Psoas muscle (tissue), 8 donors: ENCODE data around the gene ANKRD6. TPM values are rescaled to one million over a fixed set of nuclear protein-coding genes. Genes with fewer than 3 reads are reported as not detected.
"Not testable (repeated sequence)": the region's sequence is repeated elsewhere in the genome, so short reads cannot be mapped to it uniquely, and the experiment has no call there.

Source experiments
- ATAC-seq, 4 donors: fragments of 200-7000 bp; cut with Tn5 transposase; one replicate each; pipeline ENCODE4 v1.9.1; 2020; ENCODE audit warnings: moderate library complexity in 3 of 4, mild to moderate bottlenecking in 2 of 4
- DNase-seq, 2 donors: peaks; one replicate each; pipeline ENCODE4 v3.0.0-alpha.2; 2020
- H3K27ac ChIP-seq: fragments of 200-600 bp; one replicate; pipeline ENCODE4 v1.8.0; 2022
- H3K27me3 ChIP-seq, 3 donors: fragments of 200-600 bp in 1 of 3; one replicate each; pipeline versions ENCODE4 v1.6.1 to v1.8.0; 2013 to 2022; ENCODE audit warnings: low read length in 2 of 3, mild to moderate bottlenecking in 2 of 3, moderate library complexity in 1 of 3; ENCODE audit not compliant: insufficient read depth in 3 of 3
- H3K36me3 ChIP-seq, 2 donors: fragments of 200-600 bp in 1 of 2; one replicate each; pipeline versions ENCODE4 v1.6.1 to v1.8.0; 2013 to 2022; ENCODE audit warnings: low read depth in 1 of 2, mild to moderate bottlenecking in 1 of 2, moderate library complexity in 1 of 2; ENCODE audit not compliant: insufficient read depth in 1 of 2
- H3K4me1 ChIP-seq: fragments of 200-600 bp; one replicate; pipeline ENCODE4 v1.8.0; 2022
- H3K4me3 ChIP-seq: fragments of 200-600 bp; one replicate; pipeline ENCODE4 v1.8.0; 2022; ENCODE audit warnings: mild to moderate bottlenecking
- H3K9me3 ChIP-seq: fragments of 200-600 bp; one replicate; pipeline ENCODE4 v1.8.0; 2022
- CTCF ChIP-seq: fragments of 200-600 bp; IDR thresholded peaks from one replicate; pipeline ENCODE4 v1.8.0; 2022; ENCODE audit warnings: antibody characterized with exemption
- WGBS, 3 donors: extraction: QIAGEN DNeasy Blood & Tissue Kit; methylation state at CpG; one replicate each; pipeline versions ENCODE4 v1.1.6 to v1.1.7; 2013; 5-methylcytosine and 5-hydroxymethylcytosine counted together
- intact Hi-C, 2 donors: fragments of 100-400 bp; cut with DNase I; formaldehyde crosslinking; loops; one replicate each; pipeline versions ENCODE4 v1.11.0 to v1.14.2; 2022
- polyA plus RNA-seq, 3 donors: library from polyadenylated mRNA; stranded (reverse); fragments of 200-250 nt; gene quantifications; one replicate each; pipeline ENCODE4 v1.2.3, GENCODE V29; 2013
- total RNA-seq, 4 donors: library from RNA; stranded (reverse); fragmentation: NEBNext Ultra II Directional in 2 of 4; extraction: Animal tissue kit (Norgen Biotek cat#: 25700) in 2 of 4; gene quantifications; one replicate each; pipeline versions ENCODE4 v1.2.1 to v1.2.4, GENCODE V29; 2021 to 2023
- donor health status: healthy with polysubstance abuse.
- donor health status: DM: no; HTN: no; CAD: no; lungs with moderate emphysema.
- donor health status: Bipolar disorder and iron deficiency.
- donor health status: healthy.
- donor health status: DM: yes; HTN: yes; CAD: no.
- donor health status: DM: no; HTN: no; CAD: no.
- donor health status: DM: no; HTN: no; CAD: no.
- donor health status: DM: yes; HTN: yes; CAD: no.

ANKRD6 gene
- total and polyA plus RNA-seq, 7 donors, result 1.2 to 9.0 (median 2.4) TPM

GRCh38 chr6:89638320-89639195 is 205.6 kb downstream of the ANKRD6 start, which contains the start of gene LYRM2:
LYRM2 (minus strand) TSS chr6:89638747; CDS start chr6:89638716, 31 bp downstream.
- intact Hi-C loops, result no loop called here
- 1 to 3% (median 2%) methylated on average over 58 of the region's 58 CpGs for WGBS, 3 donors

GRCh38 chr6:89640804-89641203 is 207.9 kb downstream of the ANKRD6 start:
- Histone ChIP-seq H3K27me3 (no peaks in the 10 kb centered on the region), H3K36me3 (peaks cover 13 to 54% of the 10 kb centered on the region in 2 donors), H3K27ac (no peak overlapping the region), H3K4me1 (peaks cover 33% of the 10 kb centered on the region), H3K9me3 (no peaks in the 10 kb centered on the region), H3K4me3 (no peak overlapping the region)
- intact Hi-C loops, result no loop called here
- WGBS, 3 donors, result 86 to 93% (median 91%) methylated on average over 4 of the region's 4 CpGs
- TF ChIP-seq CTCF, result no peak
- no peak for DNase-seq
- ATAC-seq, result no peak

More at GRCh38 chr6:89638320-89639195, 205.6 kb downstream of the ANKRD6 start, which contains the start of gene LYRM2:
- peak within 1 kb of the TSS; percentile 92 for H3K27ac ChIP-seq
- TF ChIP-seq CTCF, result peak; percentile 14
- H3K4me1 ChIP-seq, result peaks cover 24% of the 10 kb centered on the region
- H3K27me3 ChIP-seq, result no peaks in the 10 kb centered on the region
- ATAC-seq (peak; percentile 99), DNase-seq (peak; percentile 96 to 98)
- H3K9me3 ChIP-seq, result no peaks in the 10 kb centered on the region
- H3K36me3 ChIP-seq, result peaks cover 2 to 52% of the 10 kb centered on the region in 2 donors
- H3K4me3 ChIP-seq, result peak within 1 kb of the TSS; percentile 77

- H3K27ac ChIP-seq, DNase-seq, intact Hi-C loops, H3K9me3 ChIP-seq, ATAC-seq, H3K4me3 ChIP-seq, H3K27me3 ChIP-seq: not testable (repeated sequence)
- 96 to 100% (median 100%) methylated on average over 3 of the region's 3 CpGs for WGBS, 3 donors
- Histone ChIP-seq H3K36me3 (peaks cover 13 to 54% of the 10 kb centered on the region in 2 donors), H3K4me1 (peaks cover 33% of the 10 kb centered on the region)
These were observed 208.6 kb downstream of the ANKRD6 start for GRCh38 chr6:89641581-89641980.

GRCh38 chr6:89642956-89643355 is 210.0 kb downstream of the ANKRD6 start:
- no peak overlapping the region for H3K4me3 ChIP-seq
- TF ChIP-seq CTCF, result no peak
- no peak for ATAC-seq
- no peak for DNase-seq
- no peak overlapping the region for H3K27ac ChIP-seq
- 47 to 84% (median 72%) methylated on average over 3 of the region's 3 CpGs for WGBS, 3 donors
- H3K4me1 ChIP-seq, result peaks cover 23% of the 10 kb centered on the region
- intact Hi-C loops, result no loop called here
- no peaks in the 10 kb centered on the region for H3K9me3 ChIP-seq
- H3K36me3 ChIP-seq, result peaks cover 17 to 58% of the 10 kb centered on the region in 2 donors
- no peaks in the 10 kb centered on the region for H3K27me3 ChIP-seq

- DNase-seq (no peak), ATAC-seq (peak in 2 of 4 donors; percentile 2 to 14)
- peak overlapping the region; percentile 24 for H3K27ac ChIP-seq
- peaks cover 23% of the 10 kb centered on the region for H3K4me1 ChIP-seq
- intact Hi-C loops, result no loop called here
- no peaks in the 10 kb centered on the region for H3K9me3 ChIP-seq
- no peak overlapping the region for H3K4me3 ChIP-seq
- H3K36me3 ChIP-seq, result peaks cover 17 to 62% of the 10 kb centered on the region in 2 donors
- no peak for TF ChIP-seq CTCF
- no peaks in the 10 kb centered on the region for H3K27me3 ChIP-seq
- WGBS, 3 donors, result 23 to 36% (median 25%) methylated on average over 3 of the region's 3 CpGs
These were observed 210.5 kb downstream of the ANKRD6 start for GRCh38 chr6:89643406-89643805.
